Measurements from ENCODE around the gene ITPR1.

DNA sequence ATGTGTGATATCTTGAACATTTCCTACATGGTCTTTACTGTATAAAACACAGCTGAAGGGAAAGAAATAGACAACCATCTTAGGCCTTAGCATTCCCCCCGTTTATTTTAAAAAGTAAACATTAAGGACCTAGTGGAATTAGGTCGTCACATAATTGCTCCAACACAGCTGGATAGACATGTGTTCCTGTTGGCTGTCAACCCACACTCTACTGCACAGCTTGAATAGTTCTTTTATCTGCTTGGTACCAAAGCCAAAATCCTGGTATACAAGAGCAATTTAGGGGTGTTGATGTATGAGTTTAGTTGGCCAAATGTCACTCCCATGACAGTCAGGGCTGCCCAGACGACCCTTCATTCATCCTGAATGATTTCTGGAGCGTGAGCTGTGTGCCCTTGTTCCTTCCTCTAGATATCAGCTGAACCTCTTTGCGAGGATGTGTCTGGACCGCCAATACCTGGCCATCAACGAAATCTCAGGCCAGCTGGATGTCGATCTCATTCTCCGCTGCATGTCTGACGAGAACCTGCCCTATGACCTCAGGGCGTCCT is 179.7 kb downstream of the ITPR1 start:
- TF ChIP-seq EZH2phosphoT487 (IDR thresholded peaks at IDR 0.05; ENCODE audit: insufficient read depth, low read depth) (no peak), EZH2 (IDR thresholded peaks at IDR 0.05; ENCODE audit: insufficient read depth, poor library complexity, severe bottlenecking) (no peak)
